Ammon's horn (tissue), 1 donor: Measurements from ENCODE around the gene PPP6R2.
"Not testable (repeated sequence)": the region's sequence is repeated elsewhere in the genome, so short reads cannot be mapped to it uniquely, and the experiment has no call there.

Experiments
- DNase-seq: peaks from one replicate; pipeline ENCODE4 v3.0.0-alpha.2; 2016; ENCODE audit warnings: low spot score

Gene PPP6R2

GRCh38 chr22:50425179-50425916, 82.2 kb downstream of the PPP6R2 start:
- DNase-seq: no peak

- DNase-seq: no peak
These were observed 89.2 kb downstream of the PPP6R2 start for GRCh38 chr22:50432131-50432876.

- DNase-seq: not testable (repeated sequence)
These were observed 89.9 kb downstream of the PPP6R2 start for GRCh38 chr22:50432877-50433510.

- DNase-seq: no peak
These were observed 91.7 kb downstream of the PPP6R2 start for GRCh38 chr22:50434849-50435248.

- no peak for DNase-seq
These were observed 92.3 kb downstream of the PPP6R2 start for GRCh38 chr22:50435291-50436014.

- no peak for DNase-seq
These were observed 93.1 kb downstream of the PPP6R2 start for GRCh38 chr22:50436015-50436830.

GRCh38 chr22:50436841-50437341, 93.8 kb downstream of the PPP6R2 start:
- DNase-seq: no peak

- DNase-seq: no peak
These were observed 94.6 kb downstream of the PPP6R2 start for GRCh38 chr22:50437511-50438304.

GRCh38 chr22:50438305-50439275, 95.5 kb downstream of the PPP6R2 start:
- DNase-seq: no peak

GRCh38 chr22:50439314-50439870, 96.3 kb downstream of the PPP6R2 start:
- DNase-seq: no peak

GRCh38 chr22:50439871-50440331, 96.8 kb downstream of the PPP6R2 start:
- no peak for DNase-seq

- no peak for DNase-seq
These were observed 97.6 kb downstream of the PPP6R2 start for GRCh38 chr22:50440544-50441249.

GRCh38 chr22:50441428-50441993, 98.4 kb downstream of the PPP6R2 start:
- no peak for DNase-seq

- no peak for DNase-seq
These were observed 100.1 kb downstream of the PPP6R2 start for GRCh38 chr22:50443197-50443596.

GRCh38 chr22:50443801-50444625, 100.9 kb downstream of the PPP6R2 start:
- DNase-seq: no peak

- no peak for DNase-seq
These were observed 101.5 kb downstream of the PPP6R2 start for GRCh38 chr22:50444663-50445062.
